HEK293 (cell line): ENCODE data around the gene S100G.

ENCODE experiments used
- CTCF ChIP-seq: fragments of 450-650 bp; formaldehyde crosslinking; IDR thresholded peaks from 2 replicates; pipeline ENCODE4 v1.5.1; 2016; ENCODE audit warnings: missing biosample characterization, missing genetic modification characterization
- GLI4 ChIP-seq: fragments of 450-650 bp; formaldehyde crosslinking; IDR thresholded peaks from 2 replicates; pipeline ENCODE4 v1.5.1; 2016; ENCODE audit warnings: missing biosample characterization, missing genetic modification characterization
- MZF1 ChIP-seq: fragments of 450-650 bp; formaldehyde crosslinking; IDR thresholded peaks from 2 replicates; pipeline ENCODE4 v1.5.1; 2017; ENCODE audit warnings: missing biosample characterization, missing genetic modification characterization, borderline replicate concordance
- SALL2 ChIP-seq: fragments of 450-650 bp; formaldehyde crosslinking; IDR thresholded peaks from 2 replicates; pipeline ENCODE4 v1.5.0; 2017; ENCODE audit warnings: missing biosample characterization, mild to moderate bottlenecking, missing genetic modification characterization, borderline replicate concordance
- ZBTB7A ChIP-seq: fragments of 450-650 bp; formaldehyde crosslinking; IDR thresholded peaks from 2 replicates; pipeline ENCODE4 v1.5.1; 2016; ENCODE audit warnings: low read depth, missing biosample characterization, missing genetic modification characterization
- ZNF10 ChIP-seq: fragments of 450-650 bp; formaldehyde crosslinking; IDR thresholded peaks from 2 replicates; pipeline ENCODE4 v1.5.1; 2017; ENCODE audit warnings: missing biosample characterization, missing genetic modification characterization
- ZNF274 ChIP-seq, 2 experiments: fragments of 200-500 bp in 1 of 2; fragments of 450-650 bp in 1 of 2; sonication (Bioruptor generic) in 1 of 2; formaldehyde crosslinking in 1 of 2; IDR thresholded peaks; 2 replicates each; pipeline versions ENCODE4 v1.5.1 to v1.6.1; 2014 to 2016; ENCODE audit warnings: borderline replicate concordance in 1 of 2, inconsistent platforms in 1 of 2, low read length in 1 of 2, missing biosample characterization in 1 of 2, missing genetic modification characterization in 1 of 2
- ZNF426 ChIP-seq: fragments of 450-650 bp; formaldehyde crosslinking; IDR thresholded peaks from 2 replicates; pipeline ENCODE4 v1.5.1; 2017; ENCODE audit warnings: missing biosample characterization, missing genetic modification characterization, mild to moderate bottlenecking, inconsistent platforms, moderate library complexity
- ZNF510 ChIP-seq: fragments of 450-650 bp; formaldehyde crosslinking; IDR thresholded peaks from 2 replicates; pipeline ENCODE4 v1.5.1; 2018; ENCODE audit warnings: mild to moderate bottlenecking, missing genetic modification characterization, missing biosample characterization; ENCODE audit not compliant: insufficient replicate concordance
- ZNF555 ChIP-seq: fragments of 450-650 bp; formaldehyde crosslinking; conservative IDR thresholded peaks from 2 replicates; pipeline ENCODE4 v1.5.1; 2017; ENCODE audit warnings: missing biosample characterization, mild to moderate bottlenecking, missing genetic modification characterization, inconsistent platforms
- TF ChIP-seq, protein P1 (sequence below): fragments of 450-650 bp; formaldehyde crosslinking; conservative IDR thresholded peaks from 2 replicates; pipeline ENCODE4 v1.5.1; 2016; ENCODE audit warnings: low read depth, missing biosample characterization, missing genetic modification characterization
- TF ChIP-seq, protein P2 (sequence below): fragments of 450-650 bp; formaldehyde crosslinking; IDR thresholded peaks from 2 replicates; pipeline ENCODE4 v1.5.1; 2016; ENCODE audit warnings: missing biosample characterization, missing genetic modification characterization

DNA sequence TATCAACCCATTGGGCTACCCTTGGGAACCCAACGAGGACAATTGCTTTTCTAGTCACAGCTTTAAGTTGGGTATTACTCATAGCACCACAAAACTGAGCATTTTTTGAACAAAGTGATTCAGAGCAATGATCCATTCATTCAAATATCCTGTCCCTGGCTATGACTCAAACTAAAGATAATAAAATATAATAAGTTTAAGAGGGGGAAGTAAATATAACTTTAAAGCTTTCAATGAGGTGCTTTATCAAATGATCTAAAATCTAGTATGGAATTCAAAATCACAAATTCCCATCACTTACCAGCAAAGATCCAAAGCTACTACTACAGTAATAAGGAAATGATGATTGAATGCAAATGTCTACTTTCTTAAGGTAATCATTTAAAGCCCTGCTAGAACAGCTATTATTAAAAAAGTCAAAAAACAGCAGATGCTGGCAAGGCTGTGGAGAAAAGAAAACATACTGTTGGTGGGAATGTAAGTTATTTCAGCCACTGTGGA is 39.8 kb upstream of the S100G start:
- TF ChIP-seq CTCF (tag by site-specific recombination) = no peak
- no peak for TF ChIP-seq SALL2 (tag by site-specific recombination)
- no peak for TF ChIP-seq ZNF10 (tag by site-specific recombination)
- TF ChIP-seq, protein P1, sequence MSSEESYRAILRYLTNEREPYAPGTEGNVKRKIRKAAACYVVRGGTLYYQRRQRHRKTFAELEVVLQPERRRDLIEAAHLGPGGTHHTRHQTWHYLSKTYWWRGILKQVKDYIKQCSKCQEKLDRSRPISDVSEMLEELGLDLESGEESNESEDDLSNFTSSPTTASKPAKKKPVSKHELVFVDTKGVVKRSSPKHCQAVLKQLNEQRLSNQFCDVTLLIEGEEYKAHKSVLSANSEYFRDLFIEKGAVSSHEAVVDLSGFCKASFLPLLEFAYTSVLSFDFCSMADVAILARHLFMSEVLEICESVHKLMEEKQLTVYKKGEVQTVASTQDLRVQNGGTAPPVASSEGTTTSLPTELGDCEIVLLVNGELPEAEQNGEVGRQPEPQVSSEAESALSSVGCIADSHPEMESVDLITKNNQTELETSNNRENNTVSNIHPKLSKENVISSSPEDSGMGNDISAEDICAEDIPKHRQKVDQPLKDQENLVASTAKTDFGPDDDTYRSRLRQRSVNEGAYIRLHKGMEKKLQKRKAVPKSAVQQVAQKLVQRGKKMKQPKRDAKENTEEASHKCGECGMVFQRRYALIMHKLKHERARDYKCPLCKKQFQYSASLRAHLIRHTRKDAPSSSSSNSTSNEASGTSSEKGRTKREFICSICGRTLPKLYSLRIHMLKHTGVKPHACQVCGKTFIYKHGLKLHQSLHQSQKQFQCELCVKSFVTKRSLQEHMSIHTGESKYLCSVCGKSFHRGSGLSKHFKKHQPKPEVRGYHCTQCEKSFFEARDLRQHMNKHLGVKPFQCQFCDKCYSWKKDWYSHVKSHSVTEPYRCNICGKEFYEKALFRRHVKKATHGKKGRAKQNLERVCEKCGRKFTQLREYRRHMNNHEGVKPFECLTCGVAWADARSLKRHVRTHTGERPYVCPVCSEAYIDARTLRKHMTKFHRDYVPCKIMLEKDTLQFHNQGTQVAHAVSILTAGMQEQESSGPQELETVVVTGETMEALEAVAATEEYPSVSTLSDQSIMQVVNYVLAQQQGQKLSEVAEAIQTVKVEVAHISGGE = no peak
- TF ChIP-seq MZF1 = no peak
- TF ChIP-seq ZNF510 = no peak
- TF ChIP-seq ZNF555 (tag by site-specific recombination) = no peak
- no peak for TF ChIP-seq ZNF426 (tag by site-specific recombination)
- no peak for TF ChIP-seq GLI4
- no peak for TF ChIP-seq ZBTB7A (tag by site-specific recombination)
- TF ChIP-seq, protein P2, sequence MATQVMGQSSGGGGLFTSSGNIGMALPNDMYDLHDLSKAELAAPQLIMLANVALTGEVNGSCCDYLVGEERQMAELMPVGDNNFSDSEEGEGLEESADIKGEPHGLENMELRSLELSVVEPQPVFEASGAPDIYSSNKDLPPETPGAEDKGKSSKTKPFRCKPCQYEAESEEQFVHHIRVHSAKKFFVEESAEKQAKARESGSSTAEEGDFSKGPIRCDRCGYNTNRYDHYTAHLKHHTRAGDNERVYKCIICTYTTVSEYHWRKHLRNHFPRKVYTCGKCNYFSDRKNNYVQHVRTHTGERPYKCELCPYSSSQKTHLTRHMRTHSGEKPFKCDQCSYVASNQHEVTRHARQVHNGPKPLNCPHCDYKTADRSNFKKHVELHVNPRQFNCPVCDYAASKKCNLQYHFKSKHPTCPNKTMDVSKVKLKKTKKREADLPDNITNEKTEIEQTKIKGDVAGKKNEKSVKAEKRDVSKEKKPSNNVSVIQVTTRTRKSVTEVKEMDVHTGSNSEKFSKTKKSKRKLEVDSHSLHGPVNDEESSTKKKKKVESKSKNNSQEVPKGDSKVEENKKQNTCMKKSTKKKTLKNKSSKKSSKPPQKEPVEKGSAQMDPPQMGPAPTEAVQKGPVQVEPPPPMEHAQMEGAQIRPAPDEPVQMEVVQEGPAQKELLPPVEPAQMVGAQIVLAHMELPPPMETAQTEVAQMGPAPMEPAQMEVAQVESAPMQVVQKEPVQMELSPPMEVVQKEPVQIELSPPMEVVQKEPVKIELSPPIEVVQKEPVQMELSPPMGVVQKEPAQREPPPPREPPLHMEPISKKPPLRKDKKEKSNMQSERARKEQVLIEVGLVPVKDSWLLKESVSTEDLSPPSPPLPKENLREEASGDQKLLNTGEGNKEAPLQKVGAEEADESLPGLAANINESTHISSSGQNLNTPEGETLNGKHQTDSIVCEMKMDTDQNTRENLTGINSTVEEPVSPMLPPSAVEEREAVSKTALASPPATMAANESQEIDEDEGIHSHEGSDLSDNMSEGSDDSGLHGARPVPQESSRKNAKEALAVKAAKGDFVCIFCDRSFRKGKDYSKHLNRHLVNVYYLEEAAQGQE = no peak
- TF ChIP-seq ZNF274 (IDR thresholded peaks at IDR 0.05; ENCODE audit: low read length) = no peak
- no peak for TF ChIP-seq ZNF274 (tag by site-specific recombination; IDR thresholded peaks at IDR 0.05; ENCODE audit: borderline replicate concordance)
